ENCODE results near the gene XRN2. TPM values are rescaled to one million over a fixed set of nuclear protein-coding genes. Genes with fewer than 3 reads are reported as not detected.

Gene XRN2
- total and polyA plus RNA-seq, 2 of the 13 experiments (the other 11 are each of a cell fraction or from before 2014, with no cell fraction given) = 90.3 to 171 TPM

DNA sequence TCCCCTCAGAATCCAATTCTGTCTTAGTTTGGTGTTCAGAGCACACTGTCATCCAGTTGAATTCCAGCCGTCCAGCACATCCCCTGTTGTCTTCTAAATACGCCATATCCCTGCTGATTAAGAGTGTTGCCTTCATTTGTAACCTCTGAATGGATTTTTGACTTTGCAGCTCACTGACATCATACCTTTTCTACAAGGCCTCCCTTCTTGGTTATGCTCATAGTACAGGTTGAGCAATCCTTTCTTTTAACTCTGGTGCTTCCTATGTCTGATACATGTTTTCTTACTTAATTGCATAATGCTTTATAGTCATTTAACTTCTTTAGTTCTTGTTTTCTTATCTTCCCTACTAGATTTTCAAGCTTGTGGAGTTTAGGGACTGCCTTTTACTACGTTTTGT is 36.4 kb downstream of the XRN2 start (continued):
- TF ChIP-seq, protein P1, sequence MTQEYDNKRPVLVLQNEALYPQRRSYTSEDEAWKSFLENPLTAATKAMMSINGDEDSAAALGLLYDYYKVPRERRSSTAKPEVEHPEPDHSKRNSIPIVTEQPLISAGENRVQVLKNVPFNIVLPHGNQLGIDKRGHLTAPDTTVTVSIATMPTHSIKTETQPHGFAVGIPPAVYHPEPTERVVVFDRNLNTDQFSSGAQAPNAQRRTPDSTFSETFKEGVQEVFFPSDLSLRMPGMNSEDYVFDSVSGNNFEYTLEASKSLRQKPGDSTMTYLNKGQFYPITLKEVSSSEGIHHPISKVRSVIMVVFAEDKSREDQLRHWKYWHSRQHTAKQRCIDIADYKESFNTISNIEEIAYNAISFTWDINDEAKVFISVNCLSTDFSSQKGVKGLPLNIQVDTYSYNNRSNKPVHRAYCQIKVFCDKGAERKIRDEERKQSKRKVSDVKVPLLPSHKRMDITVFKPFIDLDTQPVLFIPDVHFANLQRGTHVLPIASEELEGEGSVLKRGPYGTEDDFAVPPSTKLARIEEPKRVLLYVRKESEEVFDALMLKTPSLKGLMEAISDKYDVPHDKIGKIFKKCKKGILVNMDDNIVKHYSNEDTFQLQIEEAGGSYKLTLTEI (CRISPR knock-in tag; conservative IDR thresholded peaks at IDR 0.05) = no peak
- TF ChIP-seq, protein P2, sequence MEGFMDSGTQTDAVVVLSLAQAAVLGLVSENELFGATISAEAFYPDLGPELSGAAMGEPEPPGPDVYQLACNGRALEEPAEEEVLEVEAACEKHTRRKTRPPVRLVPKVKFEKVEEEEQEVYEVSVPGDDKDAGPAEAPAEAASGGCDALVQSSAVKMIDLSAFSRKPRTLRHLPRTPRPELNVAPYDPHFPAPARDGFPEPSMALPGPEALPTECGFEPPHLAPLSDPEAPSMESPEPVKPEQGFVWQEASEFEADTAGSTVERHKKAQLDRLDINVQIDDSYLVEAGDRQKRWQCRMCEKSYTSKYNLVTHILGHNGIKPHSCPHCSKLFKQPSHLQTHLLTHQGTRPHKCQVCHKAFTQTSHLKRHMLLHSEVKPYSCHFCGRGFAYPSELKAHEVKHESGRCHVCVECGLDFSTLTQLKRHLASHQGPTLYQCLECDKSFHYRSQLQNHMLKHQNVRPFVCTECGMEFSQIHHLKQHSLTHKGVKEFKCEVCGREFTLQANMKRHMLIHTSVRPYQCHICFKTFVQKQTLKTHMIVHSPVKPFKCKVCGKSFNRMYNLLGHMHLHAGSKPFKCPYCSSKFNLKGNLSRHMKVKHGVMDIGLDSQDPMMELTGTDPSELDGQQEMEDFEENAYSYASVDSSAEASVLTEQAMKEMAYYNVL (CRISPR knock-in tag; IDR thresholded peaks at IDR 0.05; ENCODE audit: borderline replicate concordance) = no peak
- TF ChIP-seq ATF7 (IDR thresholded peaks at IDR 0.05) (peak; percentile 79), ATF7 (CRISPR knock-in tag; IDR thresholded peaks at IDR 0.05) (no peak; the same call in 1 of the 2 replicates), HOXA3 (CRISPR knock-in tag; IDR thresholded peaks at IDR 0.05) (peak; percentile 81), MED1 (CRISPR knock-in tag; IDR thresholded peaks at IDR 0.05) (peak; percentile 48; the same call in 1 of the 2 replicates), FOXP1 (IDR thresholded peaks at IDR 0.05) (no peak), FOXP1 (CRISPR knock-in tag; IDR thresholded peaks at IDR 0.05) (peak; percentile 54), MEIS1 (CRISPR knock-in tag; IDR thresholded peaks at IDR 0.05; ENCODE audit: borderline replicate concordance) (no peak), MXI1 (IDR thresholded peaks at IDR 0.05; ENCODE audit: borderline replicate concordance, low read depth, low read length) (peak; percentile 30; the same call in 1 of the 3 replicates), ZNF652 (CRISPR knock-in tag; IDR thresholded peaks at IDR 0.05; ENCODE audit: borderline replicate concordance, low read depth) (peak; percentile 56; the same call in 1 of the 2 replicates), KLF9 (CRISPR knock-in tag; IDR thresholded peaks at IDR 0.05; ENCODE audit: low read depth) (no peak), ATF1 (CRISPR knock-in tag; IDR thresholded peaks at IDR 0.05) (peak; percentile 37; the same call in 1 of the 2 replicates)
- TF ChIP-seq, protein P3, sequence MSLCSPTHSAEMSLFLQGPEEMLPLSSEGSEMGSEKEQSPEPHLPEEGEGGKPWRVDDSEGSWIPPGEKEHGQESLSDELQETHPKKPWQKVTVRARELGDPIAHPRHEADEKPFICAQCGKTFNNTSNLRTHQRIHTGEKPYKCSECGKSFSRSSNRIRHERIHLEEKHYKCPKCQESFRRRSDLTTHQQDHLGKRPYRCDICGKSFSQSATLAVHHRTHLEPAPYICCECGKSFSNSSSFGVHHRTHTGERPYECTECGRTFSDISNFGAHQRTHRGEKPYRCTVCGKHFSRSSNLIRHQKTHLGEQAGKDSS (CRISPR knock-in tag; IDR thresholded peaks at IDR 0.05; ENCODE audit: borderline replicate concordance, low read depth) = no peak
- TF ChIP-seq, protein P4, sequence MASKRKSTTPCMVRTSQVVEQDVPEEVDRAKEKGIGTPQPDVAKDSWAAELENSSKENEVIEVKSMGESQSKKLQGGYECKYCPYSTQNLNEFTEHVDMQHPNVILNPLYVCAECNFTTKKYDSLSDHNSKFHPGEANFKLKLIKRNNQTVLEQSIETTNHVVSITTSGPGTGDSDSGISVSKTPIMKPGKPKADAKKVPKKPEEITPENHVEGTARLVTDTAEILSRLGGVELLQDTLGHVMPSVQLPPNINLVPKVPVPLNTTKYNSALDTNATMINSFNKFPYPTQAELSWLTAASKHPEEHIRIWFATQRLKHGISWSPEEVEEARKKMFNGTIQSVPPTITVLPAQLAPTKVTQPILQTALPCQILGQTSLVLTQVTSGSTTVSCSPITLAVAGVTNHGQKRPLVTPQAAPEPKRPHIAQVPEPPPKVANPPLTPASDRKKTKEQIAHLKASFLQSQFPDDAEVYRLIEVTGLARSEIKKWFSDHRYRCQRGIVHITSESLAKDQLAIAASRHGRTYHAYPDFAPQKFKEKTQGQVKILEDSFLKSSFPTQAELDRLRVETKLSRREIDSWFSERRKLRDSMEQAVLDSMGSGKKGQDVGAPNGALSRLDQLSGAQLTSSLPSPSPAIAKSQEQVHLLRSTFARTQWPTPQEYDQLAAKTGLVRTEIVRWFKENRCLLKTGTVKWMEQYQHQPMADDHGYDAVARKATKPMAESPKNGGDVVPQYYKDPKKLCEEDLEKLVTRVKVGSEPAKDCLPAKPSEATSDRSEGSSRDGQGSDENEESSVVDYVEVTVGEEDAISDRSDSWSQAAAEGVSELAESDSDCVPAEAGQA (IDR thresholded peaks at IDR 0.05; ENCODE audit: low read depth) = peak; percentile 50; the same call in 1 of the 2 replicates
- TF ChIP-seq, protein P4 (CRISPR knock-in tag; IDR thresholded peaks at IDR 0.05; ENCODE audit: borderline replicate concordance) = no peak
- TF ChIP-seq, protein P5, sequence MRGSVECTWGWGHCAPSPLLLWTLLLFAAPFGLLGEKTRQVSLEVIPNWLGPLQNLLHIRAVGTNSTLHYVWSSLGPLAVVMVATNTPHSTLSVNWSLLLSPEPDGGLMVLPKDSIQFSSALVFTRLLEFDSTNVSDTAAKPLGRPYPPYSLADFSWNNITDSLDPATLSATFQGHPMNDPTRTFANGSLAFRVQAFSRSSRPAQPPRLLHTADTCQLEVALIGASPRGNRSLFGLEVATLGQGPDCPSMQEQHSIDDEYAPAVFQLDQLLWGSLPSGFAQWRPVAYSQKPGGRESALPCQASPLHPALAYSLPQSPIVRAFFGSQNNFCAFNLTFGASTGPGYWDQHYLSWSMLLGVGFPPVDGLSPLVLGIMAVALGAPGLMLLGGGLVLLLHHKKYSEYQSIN (CRISPR knock-in tag; IDR thresholded peaks at IDR 0.05; ENCODE audit: borderline replicate concordance) = no peak
- TF ChIP-seq, protein P6, sequence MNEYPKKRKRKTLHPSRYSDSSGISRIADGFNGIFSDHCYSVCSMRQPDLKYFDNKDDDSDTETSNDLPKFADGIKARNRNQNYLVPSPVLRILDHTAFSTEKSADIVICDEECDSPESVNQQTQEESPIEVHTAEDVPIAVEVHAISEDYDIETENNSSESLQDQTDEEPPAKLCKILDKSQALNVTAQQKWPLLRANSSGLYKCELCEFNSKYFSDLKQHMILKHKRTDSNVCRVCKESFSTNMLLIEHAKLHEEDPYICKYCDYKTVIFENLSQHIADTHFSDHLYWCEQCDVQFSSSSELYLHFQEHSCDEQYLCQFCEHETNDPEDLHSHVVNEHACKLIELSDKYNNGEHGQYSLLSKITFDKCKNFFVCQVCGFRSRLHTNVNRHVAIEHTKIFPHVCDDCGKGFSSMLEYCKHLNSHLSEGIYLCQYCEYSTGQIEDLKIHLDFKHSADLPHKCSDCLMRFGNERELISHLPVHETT (CRISPR knock-in tag; conservative IDR thresholded peaks at IDR 0.05) = no peak

Data from HepG2 (cell line).